ENCODE results near the gene CALR. TPM values are rescaled to one million over a fixed set of nuclear protein-coding genes. Genes with fewer than 3 reads are reported as not detected.
"Not testable (repeated sequence)": the region's sequence is repeated elsewhere in the genome, so short reads cannot be mapped to it uniquely, and the experiment has no call there.

The CALR gene
- total RNA-seq, 1 donor from 2014 or later: 2,193 TPM

DNA sequence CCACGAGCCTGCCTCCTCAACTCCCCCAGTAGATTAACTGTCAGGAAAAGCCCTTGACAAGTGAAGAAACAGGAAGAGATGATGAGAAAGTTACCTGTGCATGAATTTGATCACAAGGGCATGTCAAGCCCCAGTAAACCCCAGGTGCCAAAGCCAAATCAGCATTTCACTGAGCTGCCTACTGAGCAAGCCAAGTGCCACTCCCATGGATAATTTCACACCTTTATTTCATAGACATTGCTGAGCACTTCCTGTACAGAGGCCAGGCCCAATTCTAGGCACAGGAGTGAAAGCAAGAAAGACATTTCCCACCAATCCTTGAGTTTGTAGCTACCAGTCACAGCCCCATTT is 16.2 kb downstream of the CALR start:
- no peaks in the 10 kb centered on the region for H3K27me3 Mint-ChIP-seq (ENCODE audit: low read depth, unreplicated experiment)
- no peak for TF ChIP-seq EZH2 (IDR thresholded peaks at IDR 0.05; ENCODE audit: insufficient read depth, low read length)
- TF ChIP-seq, protein P1, sequence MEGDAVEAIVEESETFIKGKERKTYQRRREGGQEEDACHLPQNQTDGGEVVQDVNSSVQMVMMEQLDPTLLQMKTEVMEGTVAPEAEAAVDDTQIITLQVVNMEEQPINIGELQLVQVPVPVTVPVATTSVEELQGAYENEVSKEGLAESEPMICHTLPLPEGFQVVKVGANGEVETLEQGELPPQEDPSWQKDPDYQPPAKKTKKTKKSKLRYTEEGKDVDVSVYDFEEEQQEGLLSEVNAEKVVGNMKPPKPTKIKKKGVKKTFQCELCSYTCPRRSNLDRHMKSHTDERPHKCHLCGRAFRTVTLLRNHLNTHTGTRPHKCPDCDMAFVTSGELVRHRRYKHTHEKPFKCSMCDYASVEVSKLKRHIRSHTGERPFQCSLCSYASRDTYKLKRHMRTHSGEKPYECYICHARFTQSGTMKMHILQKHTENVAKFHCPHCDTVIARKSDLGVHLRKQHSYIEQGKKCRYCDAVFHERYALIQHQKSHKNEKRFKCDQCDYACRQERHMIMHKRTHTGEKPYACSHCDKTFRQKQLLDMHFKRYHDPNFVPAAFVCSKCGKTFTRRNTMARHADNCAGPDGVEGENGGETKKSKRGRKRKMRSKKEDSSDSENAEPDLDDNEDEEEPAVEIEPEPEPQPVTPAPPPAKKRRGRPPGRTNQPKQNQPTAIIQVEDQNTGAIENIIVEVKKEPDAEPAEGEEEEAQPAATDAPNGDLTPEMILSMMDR (IDR thresholded peaks at IDR 0.05; ENCODE audit: insufficient read depth, low read depth, low read length): no peak
- no peaks in the 10 kb centered on the region for H3K9me3 Mint-ChIP-seq (ENCODE audit: unreplicated experiment)
- Histone ChIP-seq H2AFZ (ENCODE audit: low read depth, low read length) (no peak overlapping the region), H3K9me3 (ENCODE audit: insufficient read depth, low read depth, low read length) (no peaks in the 10 kb centered on the region), H4K20me1 (ENCODE audit: insufficient read depth, low read length) (peaks cover 20% of the 10 kb centered on the region), H3K79me2 (ENCODE audit: insufficient read depth, low read length) (peaks cover 54% of the 10 kb centered on the region), H3K27ac (ENCODE audit: low read depth, low read length) (peak overlapping the region; percentile 24), H3K4me2 (ENCODE audit: low read length) (peak overlapping the region; percentile 11), H3K9ac (ENCODE audit: low read length) (peak overlapping the region; percentile 11), H3K4me3 (ENCODE audit: insufficient read depth, low read depth, low read length) (no peak overlapping the region), H3K27me3 (ENCODE audit: insufficient read depth, low read length) (no peaks in the 10 kb centered on the region), H3K36me3 (ENCODE audit: insufficient read depth, low read length) (peaks cover 14% of the 10 kb centered on the region), H3K4me1 (ENCODE audit: insufficient read depth, low read length) (peaks cover 29% of the 10 kb centered on the region)
- H3K36me3 Mint-ChIP-seq (ENCODE audit: low read depth, unreplicated experiment): peaks cover 5% of the 10 kb centered on the region
- DNase-seq (ENCODE audit: low read depth): no peak
- no peak for FAIRE-seq
- H3K4me1 Mint-ChIP-seq (ENCODE audit: low read depth, unreplicated experiment): peaks cover 16% of the 10 kb centered on the region
- no peak overlapping the region for H3K27ac Mint-ChIP-seq (ENCODE audit: unreplicated experiment)
- peak overlapping the region; percentile 69 for H3K4me3 Mint-ChIP-seq (ENCODE audit: unreplicated experiment)

DNA sequence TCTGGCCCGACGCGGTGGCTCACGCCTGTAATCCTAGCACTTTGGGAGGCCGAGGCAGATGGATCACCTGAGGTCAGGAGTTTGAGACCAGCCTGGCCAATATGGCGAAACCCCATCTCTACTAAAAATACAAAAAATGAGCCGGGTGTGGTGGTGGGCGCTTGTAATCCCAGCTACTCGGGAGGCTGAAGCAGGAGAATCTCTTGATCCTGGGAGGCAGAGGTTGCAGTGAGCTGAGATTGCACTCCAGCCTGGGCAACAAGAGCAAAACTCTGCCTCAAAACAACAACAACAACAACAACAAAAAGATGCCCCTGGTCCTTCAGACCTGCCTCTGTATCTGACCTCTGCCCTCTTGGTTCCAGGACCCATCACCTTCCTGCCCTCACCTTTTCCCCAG is 17.2 kb downstream of the CALR start:
- Histone ChIP-seq H3K4me3 (ENCODE audit: insufficient read depth, low read depth, low read length) (peak overlapping the region; percentile 87), H3K4me1 (ENCODE audit: insufficient read depth, low read length) (peaks cover 29% of the 10 kb centered on the region), H3K9ac (ENCODE audit: low read length) (peak overlapping the region; percentile 93), H4K20me1 (ENCODE audit: insufficient read depth, low read length) (peaks cover 20% of the 10 kb centered on the region), H3K79me2 (ENCODE audit: insufficient read depth, low read length) (peaks cover 52% of the 10 kb centered on the region), H3K4me2 (ENCODE audit: low read length) (peak overlapping the region; percentile 91)
- H3K36me3 Mint-ChIP-seq (ENCODE audit: low read depth, unreplicated experiment); H3K9me3 Mint-ChIP-seq (ENCODE audit: unreplicated experiment); H3K27ac ChIP-seq (ENCODE audit: low read depth, low read length); H2AFZ ChIP-seq (ENCODE audit: low read depth, low read length); FAIRE-seq; H3K9me3 ChIP-seq (ENCODE audit: insufficient read depth, low read depth, low read length); H3K27me3 ChIP-seq (ENCODE audit: insufficient read depth, low read length); H3K36me3 ChIP-seq (ENCODE audit: insufficient read depth, low read length); DNase-seq (ENCODE audit: low read depth); H3K27me3 Mint-ChIP-seq (ENCODE audit: low read depth, unreplicated experiment): not testable (repeated sequence)
- Mint-ChIP-seq H3K27ac (ENCODE audit: unreplicated experiment) (peak overlapping the region; percentile 75), H3K4me3 (ENCODE audit: unreplicated experiment) (peak overlapping the region; percentile 94), H3K4me1 (ENCODE audit: low read depth, unreplicated experiment) (peaks cover 16% of the 10 kb centered on the region)

DNA sequence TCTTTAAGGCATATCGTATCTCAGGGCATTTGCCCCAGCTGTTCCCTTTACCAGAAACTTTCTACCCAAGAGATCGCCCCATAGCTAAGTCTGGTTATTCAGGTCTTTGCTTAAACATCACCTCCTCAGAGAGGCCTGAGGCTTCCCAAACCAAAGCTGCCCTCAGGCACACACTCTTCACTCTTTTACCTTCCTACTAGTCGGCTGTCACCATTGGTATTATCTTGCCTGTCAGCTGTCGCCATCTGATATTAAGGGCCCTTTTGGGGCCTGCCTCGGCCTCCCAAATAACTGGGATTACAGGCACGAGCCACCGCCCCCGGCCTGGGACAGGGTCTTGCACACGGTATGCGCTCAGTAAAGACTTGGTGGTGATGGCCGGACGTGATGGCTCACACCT is 17.6 kb downstream of the CALR start:
- peak overlapping the region; percentile 33 for H3K27ac ChIP-seq (ENCODE audit: low read depth, low read length)
- Mint-ChIP-seq H3K9me3 (ENCODE audit: unreplicated experiment) (no peaks in the 10 kb centered on the region), H3K4me3 (ENCODE audit: unreplicated experiment) (peak overlapping the region; percentile 94), H3K36me3 (ENCODE audit: low read depth, unreplicated experiment) (peaks cover 2% of the 10 kb centered on the region), H3K27ac (ENCODE audit: unreplicated experiment) (peak overlapping the region; percentile 75), H3K4me1 (ENCODE audit: low read depth, unreplicated experiment) (peaks cover 16% of the 10 kb centered on the region), H3K27me3 (ENCODE audit: low read depth, unreplicated experiment) (peaks cover 2% of the 10 kb centered on the region)
- peaks cover 52% of the 10 kb centered on the region for H3K79me2 ChIP-seq (ENCODE audit: insufficient read depth, low read length)
- DNase-seq (ENCODE audit: low read depth) (no peak), FAIRE-seq (no peak)
- no peaks in the 10 kb centered on the region for H3K27me3 ChIP-seq (ENCODE audit: insufficient read depth, low read length)
- H3K4me2 ChIP-seq (ENCODE audit: low read length): peak overlapping the region; percentile 91
- no peaks in the 10 kb centered on the region for H3K9me3 ChIP-seq (ENCODE audit: insufficient read depth, low read depth, low read length)
- H3K9ac ChIP-seq (ENCODE audit: low read length): peak overlapping the region; percentile 93
- no peak for TF ChIP-seq EZH2 (IDR thresholded peaks at IDR 0.05; ENCODE audit: insufficient read depth, low read length)
- TF ChIP-seq, protein P1 (IDR thresholded peaks at IDR 0.05; ENCODE audit: insufficient read depth, low read depth, low read length): no peak
- no peak overlapping the region for H2AFZ ChIP-seq (ENCODE audit: low read depth, low read length)
- peak overlapping the region; percentile 87 for H3K4me3 ChIP-seq (ENCODE audit: insufficient read depth, low read depth, low read length)
- peaks cover 29% of the 10 kb centered on the region for H3K4me1 ChIP-seq (ENCODE audit: insufficient read depth, low read length)
- peaks cover 20% of the 10 kb centered on the region for H4K20me1 ChIP-seq (ENCODE audit: insufficient read depth, low read length)
- peaks cover 7% of the 10 kb centered on the region for H3K36me3 ChIP-seq (ENCODE audit: insufficient read depth, low read length)

All from astrocyte (in vitro differentiated cells and primary cell).